Chondrocyte (in vitro differentiated cells): ENCODE measurements around the gene GOLPH3. TPM values are rescaled to one million over a fixed set of nuclear protein-coding genes. Genes with fewer than 3 reads are reported as not detected.
"Not testable (repeated sequence)": the region's sequence is repeated elsewhere in the genome, so short reads cannot be mapped to it uniquely, and the experiment has no call there.

Experiments used
- DNase-seq: peaks from one replicate; pipeline ENCODE4 v3.0.0; 2021; ENCODE audit warnings: mixed read lengths, low spot score
- H3K27ac Mint-ChIP-seq: one replicate; pipeline ENCODE4 v1.8.0; 2021; ENCODE audit warnings: mild to moderate bottlenecking, moderate library complexity, mixed read lengths; ENCODE audit not compliant: unreplicated experiment
- H3K27me3 Mint-ChIP-seq: 2 replicates; pipeline ENCODE4 v1.8.0; 2021; ENCODE audit warnings: low read depth, mixed read lengths
- H3K36me3 Mint-ChIP-seq: 2 replicates; pipeline ENCODE4 v1.8.0; 2021; ENCODE audit warnings: low read depth, mixed read lengths
- H3K4me1 Mint-ChIP-seq: 2 replicates; pipeline ENCODE4 v1.8.0; 2021; ENCODE audit warnings: low read depth, mild to moderate bottlenecking, mixed read lengths
- H3K4me3 Mint-ChIP-seq: one replicate; pipeline ENCODE4 v1.8.0; 2021; ENCODE audit warnings: mild to moderate bottlenecking, moderate library complexity, mixed read lengths; ENCODE audit not compliant: unreplicated experiment
- H3K9me3 Mint-ChIP-seq: 2 replicates; pipeline ENCODE4 v1.8.0; 2021; ENCODE audit warnings: low read depth, mixed read lengths
- CTCF ChIP-seq: fragments of 200-600 bp; sonication (generic); IDR thresholded peaks from 2 replicates; pipeline ENCODE4 v1.5.0; 2021; ENCODE audit warnings: antibody characterized with exemption, mild to moderate bottlenecking, moderate library complexity
- total RNA-seq: library from RNA; stranded (reverse); gene quantifications from 3 replicates; pipeline ENCODE4 v1.2.1, GENCODE V29; 2021

The GOLPH3 gene
- total RNA-seq, 1 donor from 2014 or later: 106 TPM

DNA sequence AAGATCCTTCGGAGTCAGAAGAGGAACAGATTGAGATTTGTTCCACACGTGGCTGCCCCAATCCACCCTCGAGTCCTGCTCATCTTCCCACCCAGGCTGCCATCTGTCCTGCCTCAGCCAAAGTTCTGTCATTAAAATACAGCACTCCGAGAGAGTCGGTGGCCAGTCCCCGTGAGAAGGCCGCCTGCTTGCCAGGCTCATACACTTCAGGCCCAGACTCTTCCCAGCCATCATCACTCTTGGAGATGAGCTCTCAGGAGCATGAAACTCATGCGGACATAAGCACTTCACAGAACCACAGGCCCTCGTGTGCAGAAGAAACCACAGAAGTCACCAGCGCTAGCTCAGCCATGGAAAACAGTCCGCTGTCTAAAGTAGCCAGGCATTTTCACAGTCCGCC lies 85.9 kb downstream of the GOLPH3 start:
- no peak overlapping the region for H3K27ac Mint-ChIP-seq
- TF ChIP-seq CTCF: no peak
- H3K9me3 Mint-ChIP-seq: no peaks in the 10 kb centered on the region
- H3K4me1 Mint-ChIP-seq: peaks cover 10% of the 10 kb centered on the region
- no peak overlapping the region for H3K4me3 Mint-ChIP-seq
- peaks cover 15% of the 10 kb centered on the region for H3K36me3 Mint-ChIP-seq
- DNase-seq: no peak
- no peaks in the 10 kb centered on the region for H3K27me3 Mint-ChIP-seq

DNA sequence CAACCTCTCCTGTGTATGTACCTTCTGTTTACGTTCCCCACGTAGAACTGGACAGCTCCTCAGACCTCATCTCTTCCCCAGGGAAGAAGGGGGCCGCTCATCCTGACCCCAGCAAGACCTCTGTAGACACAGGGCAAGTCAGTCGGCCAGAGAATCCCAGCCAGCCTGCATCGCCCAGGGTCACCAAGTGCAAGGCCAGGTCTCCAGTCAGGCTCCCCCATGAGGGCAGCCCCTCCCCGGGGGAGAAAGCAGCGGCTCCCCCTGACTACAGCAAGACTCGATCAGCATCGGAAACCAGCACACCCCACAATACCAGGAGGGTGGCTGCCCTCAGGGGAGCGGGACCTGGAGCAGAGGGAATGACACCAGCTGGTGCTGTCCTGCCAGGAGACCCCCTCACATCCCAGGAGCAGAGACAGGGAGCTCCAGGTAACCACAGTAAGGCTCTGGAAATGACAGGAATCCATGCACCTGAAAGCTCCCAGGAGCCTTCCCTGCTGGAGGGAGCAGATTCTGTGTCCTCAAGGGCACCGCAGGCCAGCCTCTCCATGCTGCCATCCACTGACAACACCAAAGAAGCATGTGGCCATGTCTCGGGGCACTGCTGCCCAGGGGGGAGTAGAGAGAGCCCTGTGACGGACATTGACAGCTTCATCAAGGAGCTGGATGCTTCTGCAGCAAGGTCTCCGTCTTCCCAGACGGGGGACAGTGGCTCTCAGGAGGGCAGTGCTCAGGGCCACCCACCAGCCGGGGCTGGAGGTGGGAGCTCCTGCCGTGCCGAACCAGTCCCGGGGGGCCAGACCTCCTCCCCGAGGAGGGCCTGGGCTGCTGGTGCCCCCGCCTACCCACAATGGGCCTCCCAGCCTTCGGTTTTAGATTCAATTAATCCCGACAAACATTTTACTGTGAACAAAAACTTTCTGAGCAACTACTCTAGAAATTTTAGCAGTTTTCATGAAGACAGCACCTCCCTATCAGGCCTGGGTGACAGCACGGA lies 86.7 kb downstream of the GOLPH3 start:
- no peak overlapping the region for H3K27ac Mint-ChIP-seq
- peaks cover 16% of the 10 kb centered on the region for H3K36me3 Mint-ChIP-seq
- DNase-seq: no peak
- TF ChIP-seq CTCF: no peak
- no peaks in the 10 kb centered on the region for H3K9me3 Mint-ChIP-seq
- no peak overlapping the region for H3K4me3 Mint-ChIP-seq
- peaks cover 13% of the 10 kb centered on the region for H3K4me1 Mint-ChIP-seq
- no peaks in the 10 kb centered on the region for H3K27me3 Mint-ChIP-seq

DNA sequence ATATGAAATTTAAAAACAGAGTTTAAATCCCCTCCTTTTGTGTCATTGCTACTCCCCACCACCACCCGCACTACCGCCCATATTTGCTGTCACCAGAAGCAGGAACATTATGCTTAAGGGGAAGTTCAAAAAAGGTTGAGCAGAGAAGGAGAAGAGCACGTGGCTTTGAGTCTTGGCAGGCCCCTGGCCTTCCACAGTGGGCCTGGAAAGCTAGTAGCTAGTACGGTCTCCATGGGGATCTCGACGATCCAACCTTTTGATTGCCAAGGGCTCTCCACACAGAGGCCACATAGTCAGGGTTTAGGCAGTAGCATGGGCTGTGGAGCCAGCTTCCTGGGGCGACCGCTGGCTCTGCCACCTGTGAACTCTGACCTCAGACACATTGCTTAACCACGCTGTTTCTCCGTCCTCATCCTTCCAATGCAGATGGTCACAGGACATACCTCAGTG lies 90.1 kb downstream of the GOLPH3 start:
- no peak overlapping the region for H3K27ac Mint-ChIP-seq
- TF ChIP-seq CTCF: no peak
- peaks cover 14% of the 10 kb centered on the region for H3K36me3 Mint-ChIP-seq
- H3K4me1 Mint-ChIP-seq: peaks cover 13% of the 10 kb centered on the region
- H3K4me3 Mint-ChIP-seq: no peak overlapping the region
- H3K27me3 Mint-ChIP-seq: no peaks in the 10 kb centered on the region
- no peak for DNase-seq
- no peaks in the 10 kb centered on the region for H3K9me3 Mint-ChIP-seq

GRCh38 chr5:32082701-32083100 lies 91.4 kb downstream of the GOLPH3 start:
- Mint-ChIP-seq H3K27ac (peak overlapping the region; percentile 45), H3K9me3 (no peaks in the 10 kb centered on the region), H3K4me3 (no peak overlapping the region), H3K36me3 (peaks cover 12% of the 10 kb centered on the region), H3K4me1 (peaks cover 13% of the 10 kb centered on the region), H3K27me3 (no peaks in the 10 kb centered on the region)
- DNase-seq: no peak
- no peak for TF ChIP-seq CTCF

- peaks cover 25% of the 10 kb centered on the region for H3K4me1 Mint-ChIP-seq
- not testable (repeated sequence) for H3K9me3 Mint-ChIP-seq, H3K27ac Mint-ChIP-seq, H3K27me3 Mint-ChIP-seq, DNase-seq, H3K36me3 Mint-ChIP-seq, H3K4me3 Mint-ChIP-seq
These were observed 93.6 kb downstream of the GOLPH3 start for GRCh38 chr5:32080565-32080964.

DNA sequence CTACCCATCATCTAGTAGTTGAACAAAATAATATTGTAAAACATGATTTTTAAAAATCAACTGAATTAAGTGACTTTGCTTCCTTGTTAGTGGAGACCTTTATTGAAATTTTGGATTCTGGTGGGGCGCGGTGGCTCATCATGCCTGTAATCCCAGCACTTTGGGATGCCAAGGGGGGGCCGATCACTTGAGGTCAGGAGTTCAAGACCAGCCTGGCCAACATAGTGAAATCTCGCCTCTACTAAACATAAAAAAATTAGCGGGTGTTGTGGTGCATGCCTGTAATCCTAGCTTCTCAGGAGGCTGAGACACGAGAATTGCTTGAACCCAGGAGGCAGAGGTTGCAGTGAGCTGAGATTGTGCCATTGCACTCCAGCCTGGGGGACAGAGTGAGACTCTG lies 95.3 kb downstream of the GOLPH3 start:
- peaks cover 23% of the 10 kb centered on the region for H3K4me1 Mint-ChIP-seq
- DNase-seq, H3K9me3 Mint-ChIP-seq, H3K27ac Mint-ChIP-seq, H3K27me3 Mint-ChIP-seq, H3K4me3 Mint-ChIP-seq, H3K36me3 Mint-ChIP-seq: not testable (repeated sequence)
